Panc1 (cell line): ENCODE data around the gene KNCN. TPM values are rescaled to one million over a fixed set of nuclear protein-coding genes. Genes with fewer than 3 reads are reported as not detected.

ENCODE experiments used
- ATAC-seq: fragments of 200-7000 bp; cut with Tn5 transposase; 2 replicates; pipeline ENCODE4 v1.9.1; 2020; ENCODE audit warnings: mild to moderate bottlenecking, moderate library complexity
- BruUV-seq: library from RNA; stranded (reverse); fragments of 400-500 nt; replicated peaks from 2 replicates; lab custom pipeline; 2021; lab: Mats Ljungman, UMichigan
- CTCF ChIA-PET: fragments of 300-600 bp; sonication (Branson Sonifier 250); formaldehyde crosslinking; loops from one replicate; lab custom pipeline; 2022; ENCODE audit warnings: antibody characterized with exemption; lab: Charles Lee
- POLR2A ChIA-PET: fragments of 300-600 bp; sonication (Branson Sonifier 250); formaldehyde crosslinking; loops from one replicate; lab custom pipeline; 2022; ENCODE audit warnings: antibody characterized with exemption; lab: Charles Lee
- DNase-seq: peaks from one replicate; pipeline ENCODE4 v3.0.0-alpha.2; 2010; ENCODE audit warnings: low read depth, low spot score
- H3K27ac ChIP-seq: 2 replicates; pipeline ENCODE4 v1.5.1; 2011; ENCODE audit warnings: mild to moderate bottlenecking, low read length, inconsistent platforms
- H3K27me3 ChIP-seq: fragments of 200-500 bp; sonication (Bioruptor generic); 2 replicates; pipeline ENCODE4 v1.6.0; 2014; ENCODE audit warnings: low read length, inconsistent platforms; ENCODE audit not compliant: control insufficient read depth, insufficient read depth
- H3K36me3 ChIP-seq: fragments of 200-500 bp; sonication (Bioruptor generic); 2 replicates; pipeline ENCODE4 v1.5.1; 2014; ENCODE audit warnings: inconsistent platforms, mild to moderate bottlenecking, low read length, moderate library complexity; ENCODE audit not compliant: control insufficient read depth, insufficient read depth
- H3K4me1 ChIP-seq: 2 replicates; pipeline ENCODE4 v1.5.1; 2011; ENCODE audit warnings: inconsistent platforms, mild to moderate bottlenecking, low read length, moderate library complexity; ENCODE audit not compliant: control insufficient read depth, insufficient read depth
- H3K4me3 ChIP-seq, 2 experiments: 2 replicates each; pipeline ENCODE4 v1.5.1; 2011 to 2012; ENCODE audit warnings: low read depth in 2 of 2, low read length in 2 of 2, mild to moderate bottlenecking in 2 of 2, inconsistent platforms in 1 of 2, moderate library complexity in 1 of 2
- H3K9me3 ChIP-seq: fragments of 200-500 bp; sonication (Bioruptor generic); 2 replicates; pipeline ENCODE4 v1.5.1; 2014; ENCODE audit warnings: low read depth, mild to moderate bottlenecking, inconsistent platforms, low read length, moderate library complexity; ENCODE audit not compliant: control insufficient read depth, insufficient read depth
- POLR2AphosphoS5 ChIP-seq: IDR thresholded peaks from 2 replicates; pipeline ENCODE4 v1.6.1; 2012; ENCODE audit warnings: mild to moderate bottlenecking, low read depth, low read length, moderate library complexity
- SIN3A ChIP-seq: IDR thresholded peaks from 2 replicates; pipeline ENCODE4 v1.6.1; 2012; ENCODE audit warnings: low read depth, mild to moderate bottlenecking, low read length, moderate library complexity, borderline replicate concordance; ENCODE audit not compliant: insufficient read depth
- TCF7L2 ChIP-seq: IDR thresholded peaks from 2 replicates; pipeline ENCODE4 v1.6.1; 2011; ENCODE audit warnings: mild to moderate bottlenecking, low read depth, low read length, inconsistent platforms
- in situ Hi-C: cut with HindIII; loops from 2 replicates; pipeline ENCODE4 v1.10.0; 2016; ENCODE audit warnings: low sequenced_read_pairs, low pct_unique_long_range_greater_than_20kb
- intact Hi-C: fragments of 100-400 bp; cut with micrococcal nuclease; formaldehyde crosslinking; loops from one replicate; pipeline ENCODE4 v1.10.0; 2022; ENCODE audit not compliant: unreplicated experiment
- total RNA-seq: library from RNA; stranded (reverse); gene quantifications from one replicate; pipeline ENCODE4 v1.2.1, GENCODE V29; 2021; ENCODE audit not compliant: unreplicated experiment
- TF ChIP-seq, protein P1 (sequence below): fragments of 450-650 bp; IDR thresholded peaks from 2 replicates; pipeline ENCODE4 v1.5.1; 2017; ENCODE audit warnings: mild to moderate bottlenecking
- TF ChIP-seq, protein P2 (sequence below), 2 experiments: IDR thresholded peaks; 2 replicates each; pipeline ENCODE4 v1.6.1; 2011 to 2012; ENCODE audit warnings: low read depth in 2 of 2, control low read depth in 1 of 2, low read length in 1 of 2, mild to moderate bottlenecking in 1 of 2, moderate library complexity in 1 of 2; ENCODE audit not compliant: insufficient read depth in 1 of 2

Gene KNCN
- total RNA-seq, 1 experiment from 2014 or later: not detected

DNA sequence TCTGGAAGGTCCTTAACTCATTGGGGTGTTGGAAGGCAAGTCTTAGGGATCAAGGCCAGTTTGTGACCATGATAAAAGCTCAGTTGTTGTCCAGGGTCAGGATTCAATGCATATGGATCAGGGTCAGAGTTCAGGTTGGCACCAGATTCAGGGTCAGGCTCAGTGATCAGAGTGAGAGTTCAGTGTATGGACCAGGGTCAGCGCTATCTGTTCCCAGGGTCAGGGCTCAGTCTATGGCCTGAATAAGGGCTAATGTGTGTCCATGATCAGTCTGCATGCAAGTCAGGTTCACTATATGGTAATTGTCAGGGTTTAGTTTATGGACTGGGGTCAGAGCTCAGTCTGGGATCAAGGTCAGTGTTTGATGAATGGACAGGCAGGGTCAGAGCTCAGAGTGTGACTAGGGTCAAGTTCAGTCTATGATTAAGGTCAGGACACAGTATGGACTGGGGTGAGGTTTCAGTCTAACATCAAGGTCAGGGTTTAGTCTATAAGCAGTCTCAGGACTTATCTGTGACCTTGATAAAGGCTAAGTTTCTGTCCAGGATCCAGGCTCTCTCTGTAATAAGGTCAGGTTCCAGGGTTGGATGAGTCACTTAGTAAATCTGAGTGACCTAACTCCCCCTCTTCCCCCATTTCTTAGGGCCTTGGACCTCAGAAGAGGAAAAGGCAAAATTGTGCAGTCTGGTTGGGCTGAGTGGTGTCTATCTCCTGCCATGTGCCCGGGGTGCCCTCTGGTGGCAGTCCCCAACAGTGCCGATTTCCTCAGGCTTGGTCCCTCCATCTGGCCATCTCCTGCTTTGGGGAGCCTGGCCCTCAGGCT is 23.8 kb downstream of the KNCN start:
- Histone ChIP-seq H3K36me3 (no peaks in the 10 kb centered on the region), H3K27ac (no peak overlapping the region), H3K4me3 (no peak overlapping the region), H3K9me3 (no peaks in the 10 kb centered on the region), H3K4me1 (peaks cover 2% of the 10 kb centered on the region; the same call in 1 of the 2 replicates), H3K27me3 (no peaks in the 10 kb centered on the region)
- TF ChIP-seq, protein P1, sequence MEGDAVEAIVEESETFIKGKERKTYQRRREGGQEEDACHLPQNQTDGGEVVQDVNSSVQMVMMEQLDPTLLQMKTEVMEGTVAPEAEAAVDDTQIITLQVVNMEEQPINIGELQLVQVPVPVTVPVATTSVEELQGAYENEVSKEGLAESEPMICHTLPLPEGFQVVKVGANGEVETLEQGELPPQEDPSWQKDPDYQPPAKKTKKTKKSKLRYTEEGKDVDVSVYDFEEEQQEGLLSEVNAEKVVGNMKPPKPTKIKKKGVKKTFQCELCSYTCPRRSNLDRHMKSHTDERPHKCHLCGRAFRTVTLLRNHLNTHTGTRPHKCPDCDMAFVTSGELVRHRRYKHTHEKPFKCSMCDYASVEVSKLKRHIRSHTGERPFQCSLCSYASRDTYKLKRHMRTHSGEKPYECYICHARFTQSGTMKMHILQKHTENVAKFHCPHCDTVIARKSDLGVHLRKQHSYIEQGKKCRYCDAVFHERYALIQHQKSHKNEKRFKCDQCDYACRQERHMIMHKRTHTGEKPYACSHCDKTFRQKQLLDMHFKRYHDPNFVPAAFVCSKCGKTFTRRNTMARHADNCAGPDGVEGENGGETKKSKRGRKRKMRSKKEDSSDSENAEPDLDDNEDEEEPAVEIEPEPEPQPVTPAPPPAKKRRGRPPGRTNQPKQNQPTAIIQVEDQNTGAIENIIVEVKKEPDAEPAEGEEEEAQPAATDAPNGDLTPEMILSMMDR: peak; percentile 98
- no peak for TF ChIP-seq SIN3A
- TF ChIP-seq TCF7L2: no peak
- TF ChIP-seq POLR2AphosphoS5: no peak
- TF ChIP-seq, protein P2, sequence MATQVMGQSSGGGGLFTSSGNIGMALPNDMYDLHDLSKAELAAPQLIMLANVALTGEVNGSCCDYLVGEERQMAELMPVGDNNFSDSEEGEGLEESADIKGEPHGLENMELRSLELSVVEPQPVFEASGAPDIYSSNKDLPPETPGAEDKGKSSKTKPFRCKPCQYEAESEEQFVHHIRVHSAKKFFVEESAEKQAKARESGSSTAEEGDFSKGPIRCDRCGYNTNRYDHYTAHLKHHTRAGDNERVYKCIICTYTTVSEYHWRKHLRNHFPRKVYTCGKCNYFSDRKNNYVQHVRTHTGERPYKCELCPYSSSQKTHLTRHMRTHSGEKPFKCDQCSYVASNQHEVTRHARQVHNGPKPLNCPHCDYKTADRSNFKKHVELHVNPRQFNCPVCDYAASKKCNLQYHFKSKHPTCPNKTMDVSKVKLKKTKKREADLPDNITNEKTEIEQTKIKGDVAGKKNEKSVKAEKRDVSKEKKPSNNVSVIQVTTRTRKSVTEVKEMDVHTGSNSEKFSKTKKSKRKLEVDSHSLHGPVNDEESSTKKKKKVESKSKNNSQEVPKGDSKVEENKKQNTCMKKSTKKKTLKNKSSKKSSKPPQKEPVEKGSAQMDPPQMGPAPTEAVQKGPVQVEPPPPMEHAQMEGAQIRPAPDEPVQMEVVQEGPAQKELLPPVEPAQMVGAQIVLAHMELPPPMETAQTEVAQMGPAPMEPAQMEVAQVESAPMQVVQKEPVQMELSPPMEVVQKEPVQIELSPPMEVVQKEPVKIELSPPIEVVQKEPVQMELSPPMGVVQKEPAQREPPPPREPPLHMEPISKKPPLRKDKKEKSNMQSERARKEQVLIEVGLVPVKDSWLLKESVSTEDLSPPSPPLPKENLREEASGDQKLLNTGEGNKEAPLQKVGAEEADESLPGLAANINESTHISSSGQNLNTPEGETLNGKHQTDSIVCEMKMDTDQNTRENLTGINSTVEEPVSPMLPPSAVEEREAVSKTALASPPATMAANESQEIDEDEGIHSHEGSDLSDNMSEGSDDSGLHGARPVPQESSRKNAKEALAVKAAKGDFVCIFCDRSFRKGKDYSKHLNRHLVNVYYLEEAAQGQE (IDR thresholded peaks at IDR 0.05; ENCODE audit: insufficient read depth in 1 of 2, low read depth in 2 of 2, low read length in 1 of 2): no peak
- no TSS peak for BruUV-seq
- DNase-seq (peak; percentile 71), ATAC-seq (peak; percentile 89)
- POLR2A ChIA-PET: no interaction called here
- intact Hi-C loops (loop anchor here (1.0 kb wide), 3 partner anchors 50 to 121 kb away; no protein-coding TSS in a partner anchor), in situ Hi-C loops (no loop called here)
- CTCF ChIA-PET: interaction anchor here (1.1 to 5.0 kb wide), 7 partner anchors 40 to 81 kb away, joined by 3 to 34 read pairs (median 6); no protein-coding TSS in a partner anchor

DNA sequence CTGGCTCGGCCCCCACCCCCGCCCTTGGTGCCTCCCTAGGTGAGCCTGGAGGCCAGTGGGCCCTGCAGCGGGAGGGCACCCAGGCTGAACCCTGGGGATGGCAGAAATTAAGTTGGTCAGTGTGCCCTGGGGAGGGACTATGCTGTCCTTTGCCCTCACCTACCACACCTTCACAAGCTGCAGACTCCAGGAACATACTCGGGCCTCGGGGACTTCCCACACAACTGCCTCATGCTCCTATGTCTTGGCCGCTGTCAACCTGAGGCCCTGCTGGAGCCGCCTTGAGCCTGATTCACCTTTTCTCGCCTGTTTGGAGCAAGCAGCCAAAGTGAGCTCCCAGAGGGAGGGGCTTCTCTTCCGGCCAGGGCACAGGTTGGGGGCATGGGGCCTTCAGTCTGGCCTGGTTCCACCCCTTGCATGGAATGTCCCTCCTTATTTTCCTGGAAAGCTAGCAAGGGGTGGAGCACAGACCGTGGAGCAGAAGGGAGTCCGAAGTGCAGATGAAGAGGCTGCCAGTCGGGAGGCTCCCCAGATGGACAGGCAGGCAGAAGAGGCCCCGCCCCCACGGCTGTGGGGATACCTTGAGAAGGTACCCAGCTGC is 24.7 kb downstream of the KNCN start:
- no peaks in the 10 kb centered on the region for H3K27me3 ChIP-seq
- intact Hi-C loops (no loop called here), in situ Hi-C loops (no loop called here)
- no TSS peak for BruUV-seq
- ATAC-seq: no peak
- H3K27ac ChIP-seq: no peak overlapping the region
- no peaks in the 10 kb centered on the region for H3K9me3 ChIP-seq
- H3K36me3 ChIP-seq: no peaks in the 10 kb centered on the region
- no peak for DNase-seq
- POLR2A ChIA-PET: no interaction called here
- CTCF ChIA-PET: interaction anchor here (1.3 to 5.0 kb wide), 4 partner anchors 39 to 80 kb away, joined by 3 to 34 read pairs (median 5); no protein-coding TSS in a partner anchor
- H3K4me3 ChIP-seq: no peak overlapping the region
- no peaks in the 10 kb centered on the region; the same call in 1 of the 2 replicates for H3K4me1 ChIP-seq
- no peak for TF ChIP-seq POLR2AphosphoS5
- TF ChIP-seq, protein P2 (IDR thresholded peaks at IDR 0.05; ENCODE audit: insufficient read depth in 1 of 2, low read depth in 2 of 2, low read length in 1 of 2): no peak
- no peak for TF ChIP-seq SIN3A
- TF ChIP-seq, protein P1: no peak
- no peak for TF ChIP-seq TCF7L2
